Measurements from ENCODE around the gene GPBP1. TPM values are rescaled to one million over a fixed set of nuclear protein-coding genes. Genes with fewer than 3 reads are reported as not detected.

Gene GPBP1
- total RNA-seq, 2 donors from 2014 or later = 41.9 to 48.1 TPM

DNA sequence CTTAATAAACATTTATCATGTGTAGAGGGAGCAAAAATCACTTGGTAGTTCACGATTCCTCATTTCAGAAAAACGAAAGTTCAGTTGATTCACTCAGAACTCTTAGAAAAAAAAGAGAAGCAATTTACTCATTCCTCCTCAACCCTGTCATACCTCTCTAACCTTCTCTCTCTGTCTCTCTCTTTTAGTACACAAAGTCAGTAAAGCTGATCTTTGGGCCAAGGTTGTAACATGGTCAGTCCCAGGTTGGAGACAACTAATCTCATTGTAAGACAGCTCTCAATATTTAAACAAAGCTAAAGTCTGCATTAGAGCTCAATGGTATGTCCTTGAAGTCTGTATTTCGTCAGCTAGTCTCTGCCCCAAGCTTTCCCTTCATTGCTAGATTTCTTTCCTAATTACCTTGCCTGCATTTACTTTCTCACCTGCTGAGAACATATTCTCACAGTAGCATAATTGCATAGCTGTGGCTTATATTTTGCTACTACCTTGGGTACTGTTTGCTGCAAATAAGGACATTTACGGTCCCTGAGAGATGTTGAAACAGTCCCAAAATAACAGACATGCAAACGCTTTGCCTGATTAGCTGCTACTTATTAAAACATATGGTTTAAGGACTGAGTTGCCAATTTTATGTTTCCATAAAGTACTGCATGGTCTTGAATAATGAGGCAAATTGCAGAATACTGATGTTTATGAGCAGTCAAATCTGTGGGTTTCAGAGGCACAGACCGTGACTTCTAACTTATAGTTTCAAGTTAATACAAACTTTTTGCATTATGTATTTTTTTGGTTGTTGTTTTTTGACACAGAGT lies 138.3 kb downstream of the GPBP1 start:
- Histone ChIP-seq H3K4me3 (no peak overlapping the region), H3K36me3 (no peaks in the 10 kb centered on the region), H3K27me3 (no peaks in the 10 kb centered on the region), H3K4me1 (no peaks in the 10 kb centered on the region), H3K27ac (no peak overlapping the region), H3K9me3 (peaks cover 0 to 4% of the 10 kb centered on the region in 2 donors)
- TF ChIP-seq, protein P1, sequence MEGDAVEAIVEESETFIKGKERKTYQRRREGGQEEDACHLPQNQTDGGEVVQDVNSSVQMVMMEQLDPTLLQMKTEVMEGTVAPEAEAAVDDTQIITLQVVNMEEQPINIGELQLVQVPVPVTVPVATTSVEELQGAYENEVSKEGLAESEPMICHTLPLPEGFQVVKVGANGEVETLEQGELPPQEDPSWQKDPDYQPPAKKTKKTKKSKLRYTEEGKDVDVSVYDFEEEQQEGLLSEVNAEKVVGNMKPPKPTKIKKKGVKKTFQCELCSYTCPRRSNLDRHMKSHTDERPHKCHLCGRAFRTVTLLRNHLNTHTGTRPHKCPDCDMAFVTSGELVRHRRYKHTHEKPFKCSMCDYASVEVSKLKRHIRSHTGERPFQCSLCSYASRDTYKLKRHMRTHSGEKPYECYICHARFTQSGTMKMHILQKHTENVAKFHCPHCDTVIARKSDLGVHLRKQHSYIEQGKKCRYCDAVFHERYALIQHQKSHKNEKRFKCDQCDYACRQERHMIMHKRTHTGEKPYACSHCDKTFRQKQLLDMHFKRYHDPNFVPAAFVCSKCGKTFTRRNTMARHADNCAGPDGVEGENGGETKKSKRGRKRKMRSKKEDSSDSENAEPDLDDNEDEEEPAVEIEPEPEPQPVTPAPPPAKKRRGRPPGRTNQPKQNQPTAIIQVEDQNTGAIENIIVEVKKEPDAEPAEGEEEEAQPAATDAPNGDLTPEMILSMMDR (IDR thresholded peaks at IDR 0.05) = no peak
- no peak for DNase-seq (ENCODE audit: low spot score)

DNA sequence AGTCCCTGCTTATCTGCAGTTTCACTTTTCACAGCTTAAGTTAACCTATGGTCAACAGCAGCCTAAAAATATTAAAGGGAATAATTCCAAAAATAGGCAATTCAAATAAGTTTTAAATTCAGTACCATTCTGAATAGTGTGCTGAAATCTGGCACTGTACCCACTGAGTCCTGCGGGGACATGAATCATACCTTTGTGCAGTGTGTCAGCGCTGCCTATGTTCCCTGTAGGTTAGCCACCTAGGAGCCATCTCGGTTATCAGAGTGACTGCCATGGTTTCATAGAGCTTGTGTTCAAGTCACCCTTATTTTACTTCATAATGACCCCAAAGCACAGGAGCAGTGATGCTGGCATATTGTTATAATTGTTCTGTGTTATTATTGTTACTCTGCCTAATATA lies 139.9 kb downstream of the GPBP1 start:
- Histone ChIP-seq H3K4me1 (no peaks in the 10 kb centered on the region), H3K4me3 (no peak overlapping the region), H3K36me3 (no peaks in the 10 kb centered on the region), H3K27me3 (no peaks in the 10 kb centered on the region), H3K9me3 (no peaks in the 10 kb centered on the region), H3K27ac (no peak overlapping the region)
- DNase-seq (ENCODE audit: low spot score) = no peak
- TF ChIP-seq, protein P1 (IDR thresholded peaks at IDR 0.05) = no peak

Other genes with a start within 250 kb of the GPBP1 start
- 10 to 100 TPM; 11.2 to 20.4 TPM for gene MIER3, start 221.9 kb upstream of the GPBP1 start, total RNA-seq